Large intestine (tissue), 3 donors: ENCODE measurements around the gene SSBP1. TPM values are rescaled to one million over a fixed set of nuclear protein-coding genes. Genes with fewer than 3 reads are reported as not detected.

ENCODE experiments used
- DNase-seq, 2 donors: peaks; one replicate each; pipeline versions ENCODE4 v3.0.0 to v3.0.0-alpha.2; 2013
- H3K27ac ChIP-seq: one replicate; pipeline ENCODE4 v1.5.1; 2013; ENCODE audit warnings: low read length
- H3K27me3 ChIP-seq: 2 replicates; pipeline ENCODE4 v1.6.1; 2013; ENCODE audit warnings: low read length; ENCODE audit not compliant: control insufficient read depth, insufficient read depth
- H3K36me3 ChIP-seq: 2 replicates; pipeline ENCODE4 v1.6.1; 2013; ENCODE audit warnings: low read length; ENCODE audit not compliant: control insufficient read depth, insufficient read depth
- H3K4me1 ChIP-seq: one replicate; pipeline ENCODE4 v1.6.1; 2013; ENCODE audit warnings: low read length; ENCODE audit not compliant: control insufficient read depth, insufficient read depth
- H3K4me3 ChIP-seq: one replicate; pipeline ENCODE4 v1.5.1; 2013; ENCODE audit warnings: low read length
- H3K9me3 ChIP-seq: one replicate; pipeline ENCODE4 v1.6.1; 2013; ENCODE audit warnings: mild to moderate bottlenecking, low read depth, low read length, moderate library complexity; ENCODE audit not compliant: control insufficient read depth
- WGBS: methylation state at CpG from one replicate; pipeline ENCODE4 v1.1.5; 2013; ENCODE audit warnings: low lambda C conversion rate; ENCODE audit not compliant: insufficient coverage; 5-methylcytosine and 5-hydroxymethylcytosine counted together
- polyA plus RNA-seq: library from polyadenylated mRNA; unstranded; fragments of 120-200 nt; gene quantifications from one replicate; pipeline ENCODE4 v1.2.1, GENCODE V29; 2013

The SSBP1 gene
- polyA plus RNA-seq, 1 donor, result 134 TPM

GRCh38 chr7:141697211-141697871 lies 40.8 kb upstream of the SSBP1 start:
- no peaks in the 10 kb centered on the region for H3K27me3 ChIP-seq
- H3K9me3 ChIP-seq, result no peaks in the 10 kb centered on the region
- no peak overlapping the region for H3K27ac ChIP-seq
- WGBS, result 100% methylated on average over 1 of the region's 10 CpGs
- H3K36me3 ChIP-seq, result no peaks in the 10 kb centered on the region
- no peak overlapping the region for H3K4me3 ChIP-seq
- no peak for DNase-seq
- H3K4me1 ChIP-seq, result peaks cover 8% of the 10 kb centered on the region

DNA sequence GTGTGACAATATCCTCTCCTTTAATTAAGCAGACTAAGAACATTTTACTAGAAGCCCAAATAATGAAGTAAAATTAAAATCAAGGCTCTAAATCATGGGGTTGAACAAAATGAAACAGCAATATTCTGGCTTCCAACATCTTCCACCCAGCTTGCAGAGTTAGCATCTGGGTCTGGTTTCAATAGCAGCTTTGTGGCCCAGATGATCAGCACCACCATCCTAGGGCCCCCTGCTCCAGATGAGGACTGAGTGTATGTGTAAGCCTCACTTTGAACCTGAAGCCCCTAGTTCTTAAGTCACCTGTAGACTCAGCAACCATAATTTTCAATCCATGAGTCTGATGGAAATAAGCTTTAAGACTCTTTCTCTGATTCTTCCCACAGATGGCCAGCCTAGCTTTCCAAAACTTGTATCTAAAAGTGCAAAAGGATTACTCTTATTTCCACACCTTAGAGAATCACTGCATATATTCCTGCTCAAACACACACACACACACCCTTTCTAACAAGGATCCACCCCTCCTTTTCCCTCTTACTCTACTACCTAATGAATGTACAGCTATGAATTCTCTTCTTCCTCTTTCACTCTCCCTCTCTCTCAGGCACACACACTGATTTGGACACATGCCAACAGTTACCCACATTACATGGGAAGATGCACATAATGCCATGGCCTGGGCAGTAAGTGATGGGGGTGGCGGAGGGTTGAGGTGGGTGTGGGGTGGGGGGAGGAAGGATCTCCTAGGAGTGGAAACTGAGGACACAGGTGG lies 39.7 kb upstream of the SSBP1 start:
- Histone ChIP-seq H3K36me3 (no peaks in the 10 kb centered on the region), H3K27ac (no peak overlapping the region), H3K9me3 (no peaks in the 10 kb centered on the region), H3K4me3 (no peak overlapping the region), H3K27me3 (no peaks in the 10 kb centered on the region), H3K4me1 (peaks cover 11% of the 10 kb centered on the region)
- no CpG with 5 or more reads among the region's 1 CpG for WGBS
- DNase-seq, result no peak

GRCh38 chr7:141699860-141700259 lies 38.3 kb upstream of the SSBP1 start:
- no CpG with 5 or more reads among the region's 3 CpGs for WGBS
- Histone ChIP-seq H3K4me1 (peaks cover 20% of the 10 kb centered on the region), H3K27me3 (no peaks in the 10 kb centered on the region), H3K36me3 (no peaks in the 10 kb centered on the region), H3K9me3 (no peaks in the 10 kb centered on the region), H3K27ac (no peak overlapping the region), H3K4me3 (no peak overlapping the region)
- DNase-seq, result no peak

GRCh38 chr7:141700296-141700847 lies 37.8 kb upstream of the SSBP1 start:
- no peaks in the 10 kb centered on the region for H3K36me3 ChIP-seq
- DNase-seq, result no peak
- no peaks in the 10 kb centered on the region for H3K9me3 ChIP-seq
- peak overlapping the region; percentile 41 for H3K27ac ChIP-seq
- WGBS, result 48% methylated on average over 3 of the region's 5 CpGs
- H3K4me1 ChIP-seq, result peaks cover 25% of the 10 kb centered on the region
- peak overlapping the region; percentile 45 for H3K4me3 ChIP-seq
- no peaks in the 10 kb centered on the region for H3K27me3 ChIP-seq

DNA sequence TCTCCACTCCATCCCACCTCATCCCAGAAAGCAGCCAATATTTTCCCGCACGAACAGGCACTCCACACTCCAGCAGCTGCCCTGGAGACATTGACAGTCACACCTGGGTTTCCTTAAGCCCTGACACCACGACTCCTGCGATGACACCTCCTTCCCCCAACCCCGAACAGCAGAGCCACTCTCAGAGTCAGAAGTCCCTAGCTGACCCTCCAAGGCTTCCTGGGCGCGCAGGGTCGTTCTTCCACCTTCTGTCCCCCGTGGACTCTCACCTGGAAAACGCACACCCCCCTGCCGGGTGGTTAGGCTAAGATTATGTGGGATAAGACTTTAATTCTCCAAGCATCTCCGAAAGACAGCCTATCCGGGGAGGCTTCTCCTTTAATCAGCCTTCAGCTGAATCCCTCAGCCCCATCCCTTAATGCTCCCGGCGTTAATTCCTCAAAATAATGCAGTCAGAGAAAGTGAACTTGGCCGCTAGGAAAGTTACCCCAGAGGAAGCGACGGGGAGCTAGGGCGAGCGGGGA lies 37.2 kb upstream of the SSBP1 start:
- no CpG with 5 or more reads among the region's 20 CpGs for WGBS
- Histone ChIP-seq H3K27me3 (no peaks in the 10 kb centered on the region), H3K4me3 (peak overlapping the region; percentile 45), H3K27ac (peak overlapping the region; percentile 41), H3K36me3 (no peaks in the 10 kb centered on the region), H3K9me3 (no peaks in the 10 kb centered on the region), H3K4me1 (peaks cover 25% of the 10 kb centered on the region)
- peak in 1 of 2 donors; percentile 33 for DNase-seq

GRCh38 chr7:141701489-141702046 lies 36.6 kb upstream of the SSBP1 start:
- Histone ChIP-seq H3K4me1 (peaks cover 28% of the 10 kb centered on the region), H3K27ac (peak overlapping the region; percentile 44), H3K36me3 (no peaks in the 10 kb centered on the region), H3K27me3 (no peaks in the 10 kb centered on the region), H3K9me3 (no peaks in the 10 kb centered on the region), H3K4me3 (peak overlapping the region; percentile 45)
- WGBS, result no CpG with 5 or more reads among the region's 59 CpGs
- peak in 1 of 2 donors; percentile 63 for DNase-seq

GRCh38 chr7:141702047-141702567 lies 36.1 kb upstream of the SSBP1 start, which contains the start of gene DENND11:
Gene DENND11, minus strand, starts transcription at chr7:141702166. Its CDS starts 13 bp downstream, at chr7:141702153.
- H3K27ac ChIP-seq, result peak within 1 kb of the TSS; percentile 59
- H3K27me3 ChIP-seq, result no peaks in the 10 kb centered on the region
- no peaks in the 10 kb centered on the region for H3K9me3 ChIP-seq
- H3K4me3 ChIP-seq, result peak within 1 kb of the TSS; percentile 48
- DNase-seq, result peak in 1 of 2 donors; percentile 76
- peaks cover 33% of the 10 kb centered on the region for H3K4me1 ChIP-seq
- H3K36me3 ChIP-seq, result no peaks in the 10 kb centered on the region
- WGBS, result no CpG with 5 or more reads among the region's 62 CpGs

GRCh38 chr7:141702892-141703291 lies 35.3 kb upstream of the SSBP1 start:
- Histone ChIP-seq H3K4me1 (peaks cover 35% of the 10 kb centered on the region), H3K27ac (peak overlapping the region; percentile 59)
- WGBS, result no CpG with 5 or more reads among the region's 4 CpGs

DNA sequence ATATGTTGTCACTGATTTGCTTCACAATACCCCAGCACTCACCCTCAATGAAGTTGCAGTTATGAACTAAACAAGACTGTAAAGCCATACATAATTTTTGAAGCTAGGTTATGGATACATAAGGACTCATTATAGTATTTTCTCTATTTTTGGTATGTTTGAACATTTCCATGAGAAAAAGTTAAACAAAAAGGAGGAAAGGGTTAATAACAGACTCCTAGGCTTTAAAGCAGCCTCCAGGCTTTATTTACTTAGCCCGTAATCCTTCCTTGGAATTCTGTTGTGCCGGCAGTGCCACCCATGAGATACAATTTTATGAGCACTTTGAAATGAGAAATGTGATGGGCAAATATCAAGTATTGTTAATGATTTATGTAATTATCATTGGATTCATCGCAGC lies 34.0 kb upstream of the SSBP1 start:
- Histone ChIP-seq H3K27me3 (no peaks in the 10 kb centered on the region), H3K4me3 (no peak overlapping the region), H3K27ac (no peak overlapping the region), H3K36me3 (no peaks in the 10 kb centered on the region), H3K4me1 (peaks cover 35% of the 10 kb centered on the region), H3K9me3 (no peaks in the 10 kb centered on the region)
- no CpG with 5 or more reads among the region's 3 CpGs for WGBS
- no peak for DNase-seq

More at GRCh38 chr7:141702892-141703291, 35.3 kb upstream of the SSBP1 start:
- Histone ChIP-seq H3K4me3 (peak overlapping the region; percentile 48), H3K9me3 (no peaks in the 10 kb centered on the region), H3K36me3 (no peaks in the 10 kb centered on the region), H3K27me3 (no peaks in the 10 kb centered on the region)
- DNase-seq, result no peak

GRCh38 chr7:141704741-141705140 lies 33.4 kb upstream of the SSBP1 start:
- WGBS, result no CpG with 5 or more reads among the region's 5 CpGs
- Histone ChIP-seq H3K27me3 (no peaks in the 10 kb centered on the region), H3K27ac (no peak overlapping the region), H3K9me3 (no peaks in the 10 kb centered on the region), H3K4me1 (peaks cover 35% of the 10 kb centered on the region), H3K4me3 (no peak overlapping the region), H3K36me3 (no peaks in the 10 kb centered on the region)
- no peak for DNase-seq
